ENCODE results near the gene THSD8. TPM values are rescaled to one million over a fixed set of nuclear protein-coding genes. Genes with fewer than 3 reads are reported as not detected.

THSD8 gene
- 8.6 TPM for polyA plus RNA-seq (2013, experiment 1 of 2; ENCODE audit: insufficient read length)
- polyA plus RNA-seq (2013, experiment 2 of 2; ENCODE audit: insufficient read length) = 11.2 TPM

DNA sequence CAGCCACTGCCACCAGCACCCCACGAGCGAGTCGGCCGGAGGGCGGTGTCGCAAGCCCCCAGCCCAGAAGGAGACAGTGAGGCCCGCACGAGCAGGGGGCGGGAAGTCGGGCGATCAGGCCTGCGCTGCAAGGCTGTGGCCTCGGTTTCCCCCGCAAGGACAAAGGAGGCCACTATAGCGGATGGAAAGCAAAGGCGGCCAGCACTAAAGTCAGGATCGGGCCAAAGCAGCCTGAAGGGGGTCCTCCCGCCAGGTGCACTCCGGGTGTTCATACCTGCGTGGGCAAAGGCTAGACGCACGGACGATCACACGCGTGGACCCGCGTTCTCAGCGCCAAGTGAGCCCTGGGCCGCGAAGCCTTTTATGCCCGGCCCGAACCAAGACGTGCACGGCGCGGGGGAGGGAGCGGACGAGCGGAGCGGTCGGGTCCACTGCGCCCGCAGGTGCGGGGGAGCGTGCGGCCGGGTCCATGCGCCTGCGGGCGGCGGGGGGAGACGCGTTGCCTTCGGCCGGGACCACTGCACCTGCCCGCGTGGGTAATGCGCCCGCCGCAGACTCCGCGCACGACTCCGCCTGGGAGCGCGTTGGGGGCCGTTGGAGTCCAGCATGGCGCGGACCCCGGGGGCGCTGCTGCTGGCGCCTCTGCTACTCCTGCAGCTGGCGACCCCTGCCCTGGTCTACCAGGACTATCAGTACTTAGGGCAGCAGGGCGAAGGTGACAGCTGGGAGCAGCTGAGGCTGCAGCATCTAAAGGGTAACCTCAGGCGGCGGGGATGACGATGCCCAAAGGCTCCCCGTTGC lies at the start of gene THSD8, which contains the start of gene PRDX2:
Gene THSD8 (plus strand): TSS at position 604 of the 801 bp plus-strand sequence. CDS start 3 bp downstream, at position 607.
Gene PRDX2 (minus strand): TSS at position 335 of the 801 bp plus-strand sequence. CDS start 539 bp downstream, outside the sequence.
- DNase-seq = peak; percentile 71

DNA sequence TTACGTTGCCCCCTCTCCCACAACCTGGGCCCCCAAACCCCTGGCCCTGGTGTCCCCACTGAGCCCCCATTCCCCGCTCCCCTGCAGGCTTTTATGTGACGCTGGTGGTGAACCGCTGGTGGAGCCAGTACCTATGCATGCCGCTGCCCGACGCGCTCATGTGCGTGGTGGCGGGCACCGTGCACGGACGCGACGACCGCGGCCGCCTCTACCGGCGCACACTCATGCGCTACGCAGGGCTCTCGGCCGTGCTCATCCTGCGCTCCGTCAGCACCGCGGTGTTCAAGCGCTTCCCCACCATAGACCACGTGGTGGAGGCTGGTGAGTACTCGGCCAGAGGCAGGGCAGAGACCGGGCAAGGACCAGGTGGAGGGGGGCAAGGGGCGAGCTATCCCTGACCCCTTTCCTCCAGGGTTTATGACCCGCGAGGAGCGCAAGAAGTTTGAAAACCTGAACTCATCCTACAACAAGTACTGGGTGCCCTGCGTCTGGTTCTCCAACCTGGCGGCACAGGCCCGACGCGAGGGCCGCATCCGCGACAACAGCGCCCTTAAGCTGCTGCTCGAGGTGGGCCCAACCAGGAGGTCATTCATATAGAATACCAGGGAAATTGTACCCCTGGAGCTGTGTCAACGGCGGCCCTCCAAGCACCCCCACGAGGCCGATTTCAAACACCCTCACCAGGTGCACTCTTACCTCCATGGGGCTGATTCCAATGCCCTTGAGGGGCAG lies 47.2 kb upstream of the THSD8 start:
- no peak for DNase-seq

DNA sequence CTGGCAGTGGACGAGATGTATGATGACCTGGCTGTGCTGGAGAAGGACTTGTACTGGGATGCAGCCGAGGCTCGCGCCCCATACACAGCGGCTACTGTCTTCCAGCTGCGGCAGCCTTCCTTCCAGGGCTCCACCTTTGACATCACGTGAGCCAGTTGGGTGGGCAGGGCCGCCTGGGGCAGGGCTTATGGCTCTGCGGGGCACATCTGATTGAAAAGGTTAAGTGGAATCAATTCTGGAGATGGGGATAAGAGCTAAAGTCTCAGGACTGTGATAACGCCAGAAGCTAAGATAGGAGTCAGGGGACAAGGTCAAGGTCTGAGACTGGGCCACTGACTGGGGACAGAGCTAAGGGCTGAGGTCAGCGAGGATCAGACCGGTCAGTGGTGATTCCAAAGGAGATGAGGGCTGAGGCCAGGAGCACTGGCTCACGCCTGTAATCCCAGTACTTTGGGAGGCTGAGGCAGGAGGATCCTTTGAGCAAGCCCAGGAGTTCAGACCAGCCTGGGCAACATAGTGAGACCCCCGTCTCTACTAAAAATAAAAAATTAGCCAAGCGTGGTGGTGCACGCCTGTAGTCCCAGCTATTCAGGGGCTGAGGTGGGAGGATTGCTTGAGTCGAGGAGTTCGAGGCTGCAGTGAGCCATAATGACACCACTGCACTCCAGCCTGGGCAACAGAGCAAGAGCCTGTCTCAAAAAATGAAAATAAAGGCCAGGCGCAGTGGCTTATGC lies 45.6 kb upstream of the THSD8 start:
- no peak for DNase-seq

DNA sequence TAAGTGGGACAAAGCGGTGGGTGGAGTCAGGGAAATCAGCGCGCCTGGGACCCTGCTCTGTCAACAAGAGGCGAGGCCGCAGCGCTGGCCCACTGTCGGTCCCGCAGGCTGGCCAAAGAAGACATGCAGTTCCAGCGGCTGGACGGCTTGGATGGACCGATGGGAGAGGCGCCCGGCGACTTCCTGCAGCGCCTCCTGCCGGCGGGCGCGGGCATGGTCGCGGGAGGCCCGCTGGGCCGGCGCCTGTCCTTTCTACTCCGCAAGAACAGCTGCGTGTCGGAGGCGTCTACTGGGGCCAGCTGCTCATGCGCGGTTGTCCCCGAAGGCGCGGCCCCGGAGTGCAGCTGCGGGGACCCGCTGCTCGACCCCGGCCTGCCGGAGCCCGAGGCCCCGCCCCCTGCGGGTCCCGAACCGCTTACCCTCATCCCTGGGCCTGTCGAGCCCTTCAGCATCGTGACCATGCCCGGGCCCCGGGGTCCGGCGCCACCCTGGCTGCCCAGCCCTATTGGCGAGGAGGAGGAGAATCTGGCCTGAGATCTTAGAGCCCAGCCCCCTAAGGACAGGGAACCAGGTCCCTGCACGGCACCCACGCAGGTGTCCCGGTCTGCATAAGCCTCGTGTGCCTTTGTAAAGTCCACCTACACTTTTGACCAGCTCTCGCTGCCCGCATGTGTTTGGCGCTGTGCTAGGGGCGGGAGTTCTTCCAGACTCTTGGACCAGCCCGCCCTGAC lies 44.2 kb upstream of the THSD8 start:
- peak; percentile 58 for DNase-seq

DNA sequence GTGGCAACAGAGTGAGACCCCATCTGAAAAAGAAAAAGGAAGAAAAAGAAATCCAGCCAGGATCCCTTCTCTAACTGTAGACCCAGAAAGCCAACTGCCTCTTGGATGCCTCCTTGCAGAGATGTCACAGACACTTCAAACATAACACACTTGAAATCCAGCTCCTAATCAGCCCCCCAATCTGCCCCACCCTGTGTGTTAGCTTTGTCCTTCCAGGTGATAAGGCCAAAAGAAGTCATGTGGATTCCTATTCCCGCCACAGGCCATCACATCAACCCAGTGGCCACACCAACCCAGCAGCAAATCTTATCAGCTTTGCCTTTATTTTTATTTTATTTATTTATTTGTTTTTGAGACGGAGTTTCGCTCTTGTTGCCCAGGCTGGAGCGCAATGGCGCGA lies 42.2 kb upstream of the THSD8 start:
- no peak for DNase-seq

DNA sequence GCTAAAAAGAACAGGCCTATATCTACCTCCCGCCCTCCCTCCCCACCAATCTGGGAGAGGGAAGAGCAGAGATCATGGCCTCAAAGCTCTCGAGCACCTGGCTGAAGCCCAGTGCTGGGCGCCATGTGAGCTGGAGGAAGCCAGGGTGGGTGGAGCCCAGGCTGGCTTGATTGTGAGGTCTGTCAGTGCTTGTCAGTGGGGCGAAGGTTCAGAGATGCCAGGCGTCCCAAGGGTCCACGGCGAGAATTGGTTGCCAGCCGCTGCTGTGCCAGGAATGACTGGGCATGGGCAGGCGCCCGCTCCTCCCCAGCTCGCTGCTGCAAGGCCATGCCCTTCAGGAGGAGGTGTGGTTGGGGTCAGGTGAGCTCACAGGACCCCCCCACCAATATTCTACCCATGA lies 38.8 kb upstream of the THSD8 start:
- no peak for DNase-seq

DNA sequence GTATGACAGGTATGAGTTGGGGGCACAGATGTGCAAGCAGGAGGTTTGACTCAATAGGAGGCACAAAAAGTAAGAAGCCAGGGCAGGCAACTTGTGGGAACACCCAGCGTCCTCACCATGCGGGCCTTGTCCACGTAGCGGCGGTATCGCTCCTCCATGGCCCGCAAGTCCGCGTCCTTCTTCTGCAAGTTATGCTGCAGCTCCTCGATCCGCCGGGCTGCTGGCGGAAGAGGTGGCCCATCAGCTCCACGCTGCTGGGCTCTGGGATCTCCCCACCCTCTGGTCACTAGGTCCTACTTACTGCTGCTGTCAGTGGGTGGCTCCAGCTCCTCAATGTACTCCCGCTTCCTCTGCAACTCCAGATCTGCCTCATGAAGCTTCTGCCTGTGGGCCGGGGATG lies 37.2 kb upstream of the THSD8 start:
- no peak for DNase-seq

DNA sequence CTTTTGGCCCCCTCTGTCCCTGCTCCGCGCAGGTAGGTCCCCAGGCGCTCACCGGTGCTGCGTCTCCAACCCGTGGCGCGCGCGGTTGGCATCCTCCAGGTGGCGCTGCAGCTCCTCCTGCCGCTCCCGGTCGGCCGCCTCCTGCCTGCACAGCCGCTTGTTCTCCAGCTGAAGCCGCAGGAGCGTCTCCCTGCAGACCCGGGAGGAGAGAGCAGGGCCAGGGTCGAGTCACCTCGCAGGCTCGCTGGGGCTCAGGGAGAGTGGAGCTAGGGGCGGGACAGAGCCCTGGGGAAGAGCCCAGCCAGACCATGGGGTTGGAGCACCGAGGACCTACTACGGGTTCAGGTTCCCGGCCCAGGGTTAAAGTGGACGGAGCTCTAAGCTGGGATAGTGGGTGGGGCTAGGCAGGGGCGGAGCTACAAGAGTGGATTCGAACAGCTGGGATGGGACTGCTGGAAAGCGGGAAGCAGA lies 35.8 kb upstream of the THSD8 start:
- peak; percentile 81 for DNase-seq

DNA sequence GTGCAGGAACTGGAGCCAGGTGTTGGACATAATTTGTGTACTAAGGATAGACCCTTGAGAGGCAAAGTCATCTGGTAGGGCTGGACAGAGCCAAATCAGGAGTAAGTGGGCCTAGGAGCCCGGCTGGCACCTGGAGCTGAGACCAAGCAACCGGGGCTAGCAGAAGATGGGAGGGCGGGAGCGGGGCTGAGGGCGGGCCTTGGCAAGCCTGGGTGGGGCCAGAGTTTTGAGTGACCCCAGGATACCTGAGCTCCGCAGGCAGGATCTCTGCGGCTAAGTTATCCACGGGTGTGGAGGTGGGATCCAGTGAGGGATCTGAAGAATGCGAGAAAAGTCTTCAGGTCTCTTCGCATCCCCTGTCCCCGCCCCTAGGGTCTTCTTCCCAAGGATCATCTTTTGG lies 34.7 kb upstream of the THSD8 start:
- no peak for DNase-seq

DNA sequence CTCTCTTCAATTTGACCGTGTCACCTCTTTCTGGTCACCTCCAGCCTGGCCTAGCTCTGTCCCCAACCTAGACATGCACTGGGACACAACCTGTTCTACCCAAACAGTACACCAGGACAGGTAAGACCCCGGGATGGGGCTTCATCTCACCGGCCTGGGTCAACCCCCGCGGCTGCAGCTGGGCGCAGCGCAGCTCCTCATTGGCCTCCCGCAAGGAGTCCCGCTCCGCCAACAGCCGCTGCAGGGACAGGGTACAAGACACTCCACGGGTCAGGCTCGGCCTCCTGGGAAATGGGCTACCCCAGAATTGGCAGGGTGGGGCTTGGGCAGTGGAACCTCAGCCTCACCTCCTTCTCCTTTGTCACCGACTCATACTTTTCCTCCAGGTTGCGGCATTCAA lies 34.2 kb upstream of the THSD8 start:
- DNase-seq = no peak

DNA sequence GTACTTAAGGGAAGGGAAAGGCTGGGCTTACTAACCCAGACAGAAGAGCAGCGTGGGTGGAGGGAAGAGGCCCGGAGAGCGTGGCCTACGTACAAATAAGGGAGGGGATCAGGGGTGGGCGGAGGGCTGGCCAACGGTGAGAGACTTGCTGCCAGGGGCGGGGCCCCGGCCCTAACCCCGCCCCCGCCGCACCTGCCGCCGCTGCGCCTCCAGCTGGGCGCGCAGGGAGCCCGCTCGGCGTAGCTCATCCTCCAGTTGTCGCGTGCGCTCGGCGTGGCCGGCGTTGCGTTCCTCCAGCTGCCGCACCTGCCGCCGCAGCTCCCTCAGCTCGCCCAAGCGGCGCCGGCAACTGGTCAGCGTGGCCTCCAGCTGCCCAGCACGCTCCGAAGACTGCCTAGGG lies 32.2 kb upstream of the THSD8 start:
- no peak for DNase-seq

DNA sequence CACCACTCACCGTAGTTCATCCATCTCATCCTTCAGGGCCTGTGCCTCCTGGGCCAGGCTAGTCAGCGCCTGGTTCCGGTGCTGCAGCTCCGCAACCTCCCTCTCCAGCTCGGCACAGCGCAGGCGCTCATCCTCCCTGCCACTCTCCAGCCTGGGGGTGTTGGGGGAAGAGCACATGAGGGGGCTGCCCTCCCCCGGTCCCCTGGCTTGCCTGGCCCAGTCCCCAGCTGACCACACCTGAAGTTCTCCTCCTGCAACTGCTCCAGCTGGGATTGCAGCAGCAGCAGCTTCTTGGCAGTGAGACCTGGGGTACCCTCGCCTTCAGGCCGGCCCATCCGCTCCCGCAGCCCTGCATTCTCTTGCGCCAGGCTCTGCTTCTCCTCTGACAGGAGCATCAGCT lies 30.9 kb upstream of the THSD8 start:
- no peak for DNase-seq

DNA sequence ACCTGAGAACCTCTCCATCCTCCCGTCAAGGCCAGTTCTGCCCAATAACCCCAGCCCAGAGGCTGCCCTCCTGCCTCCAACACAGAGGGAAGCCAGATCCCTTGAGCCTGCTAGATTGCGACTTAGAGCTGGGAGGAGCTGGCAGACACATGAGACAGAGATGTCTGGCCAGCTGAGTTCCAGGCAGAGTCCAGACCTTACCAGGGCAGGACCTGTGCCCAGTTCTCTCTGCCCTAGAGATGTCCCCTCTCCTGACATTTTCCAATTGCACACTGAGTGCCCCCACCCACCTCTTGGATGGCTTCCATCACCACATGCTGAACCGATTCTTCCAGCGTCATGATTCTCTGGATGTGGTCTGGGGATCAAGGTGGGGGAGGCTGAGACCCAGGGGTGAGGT lies 29.5 kb upstream of the THSD8 start:
- DNase-seq = no peak

DNA sequence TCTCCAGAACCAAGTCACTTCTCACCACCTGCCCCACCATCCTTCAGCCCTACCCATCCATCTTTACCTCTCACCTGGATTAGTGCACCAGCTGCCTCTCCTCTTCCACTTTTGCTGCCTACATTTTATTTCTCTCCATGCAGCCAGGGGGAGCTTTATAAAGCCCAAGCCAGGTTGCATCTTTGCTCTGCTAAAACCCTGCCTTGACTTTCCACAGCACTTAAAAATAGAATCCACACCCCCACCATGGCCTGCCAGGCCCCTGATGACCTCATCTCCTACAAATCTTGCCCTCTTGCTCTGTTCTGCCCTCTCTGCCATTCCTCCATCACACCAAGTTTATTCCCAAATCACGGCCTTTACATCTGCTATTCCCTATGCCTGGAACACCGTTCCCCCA lies 28.3 kb upstream of the THSD8 start:
- peak; percentile 33 for DNase-seq

DNA sequence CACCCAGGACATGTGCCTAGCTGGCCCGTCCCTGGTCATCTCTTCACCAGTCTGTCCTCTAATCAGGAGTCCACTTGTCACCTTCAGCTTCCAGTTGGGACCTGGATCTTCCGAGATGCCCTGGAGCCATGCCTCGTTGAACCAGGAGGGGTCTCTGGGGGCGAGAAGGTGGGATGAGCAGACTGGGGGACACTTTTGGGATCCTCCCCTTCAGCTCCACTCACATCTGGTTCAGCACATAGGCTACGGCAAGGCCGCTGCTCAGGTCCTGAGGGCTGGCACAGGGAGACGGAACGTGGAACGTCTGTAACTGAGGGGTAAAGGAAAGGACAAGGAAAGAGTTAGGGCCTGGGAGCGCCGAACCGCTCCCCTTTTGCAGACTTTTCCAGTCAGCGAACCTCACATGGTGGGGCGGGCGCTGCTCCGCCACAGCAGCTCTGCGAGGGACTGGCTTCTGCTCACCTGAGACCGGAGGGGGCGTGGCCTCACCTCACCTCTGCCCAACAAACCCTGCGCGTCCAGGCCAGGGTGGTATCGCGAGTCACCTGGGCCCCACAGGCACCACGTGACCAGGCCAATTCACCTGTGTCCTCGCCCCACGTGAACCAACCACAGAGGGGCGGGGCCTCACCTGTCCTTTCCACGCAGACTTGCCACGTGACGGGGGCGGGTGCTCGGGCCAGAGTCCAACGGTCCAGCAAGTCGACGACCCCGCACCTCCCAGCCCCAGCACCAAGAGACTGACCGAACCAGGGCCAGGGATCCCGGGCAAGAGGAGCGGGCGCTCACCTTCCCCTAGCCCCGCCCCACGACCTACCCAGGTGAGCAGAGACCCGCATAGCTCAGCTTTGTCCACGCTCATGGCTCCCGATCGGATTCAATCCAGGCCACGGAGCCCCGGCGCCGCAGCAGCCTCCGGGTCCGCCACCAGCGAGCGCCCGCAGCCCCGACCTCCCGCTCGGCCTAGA lies 27.0 kb upstream of the THSD8 start, which contains the start of gene HOOK2:
Gene HOOK2 (minus strand): TSS at position 965 of the 968 bp plus-strand sequence. CDS start 103 bp downstream, at position 862.
- no peak for DNase-seq

DNA sequence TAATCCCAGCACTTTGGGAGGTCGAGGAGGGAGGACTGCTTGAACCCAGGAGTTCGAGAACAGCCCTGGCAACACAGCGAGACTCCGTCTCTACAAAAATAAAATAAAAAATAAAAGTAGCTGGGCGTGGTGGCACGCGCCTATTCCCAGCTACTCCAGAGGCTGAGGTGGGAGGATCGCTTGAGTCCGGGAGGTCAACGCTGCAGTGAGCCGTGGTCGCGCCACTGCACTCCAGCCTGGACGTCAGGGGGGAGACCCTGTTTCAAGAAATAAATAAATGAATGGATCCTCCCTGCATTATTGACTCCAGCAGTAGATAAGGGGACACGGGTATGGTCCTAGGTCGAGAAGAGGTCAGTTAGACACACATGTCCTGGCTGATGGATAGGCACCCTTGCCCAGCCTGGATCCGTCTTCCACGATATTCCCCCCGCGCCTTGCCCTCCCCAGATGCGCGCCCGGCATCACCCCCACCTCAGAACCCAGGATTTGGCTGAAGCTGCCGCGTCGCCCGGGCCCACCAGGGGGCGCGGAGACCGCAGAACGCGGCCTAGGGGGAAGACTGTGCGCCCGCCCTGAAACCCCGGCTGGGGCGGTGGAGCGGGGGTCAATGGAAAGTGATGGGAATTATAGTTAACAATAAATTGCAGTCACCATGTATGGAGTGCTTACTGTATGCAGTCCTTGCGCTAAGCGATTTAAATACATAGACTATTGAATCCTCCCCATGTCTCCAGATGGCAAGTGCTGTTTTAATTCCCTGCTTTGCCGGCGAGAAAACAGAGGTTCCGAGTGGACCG lies 24.5 kb upstream of the THSD8 start:
- peak; percentile 78 for DNase-seq

DNA sequence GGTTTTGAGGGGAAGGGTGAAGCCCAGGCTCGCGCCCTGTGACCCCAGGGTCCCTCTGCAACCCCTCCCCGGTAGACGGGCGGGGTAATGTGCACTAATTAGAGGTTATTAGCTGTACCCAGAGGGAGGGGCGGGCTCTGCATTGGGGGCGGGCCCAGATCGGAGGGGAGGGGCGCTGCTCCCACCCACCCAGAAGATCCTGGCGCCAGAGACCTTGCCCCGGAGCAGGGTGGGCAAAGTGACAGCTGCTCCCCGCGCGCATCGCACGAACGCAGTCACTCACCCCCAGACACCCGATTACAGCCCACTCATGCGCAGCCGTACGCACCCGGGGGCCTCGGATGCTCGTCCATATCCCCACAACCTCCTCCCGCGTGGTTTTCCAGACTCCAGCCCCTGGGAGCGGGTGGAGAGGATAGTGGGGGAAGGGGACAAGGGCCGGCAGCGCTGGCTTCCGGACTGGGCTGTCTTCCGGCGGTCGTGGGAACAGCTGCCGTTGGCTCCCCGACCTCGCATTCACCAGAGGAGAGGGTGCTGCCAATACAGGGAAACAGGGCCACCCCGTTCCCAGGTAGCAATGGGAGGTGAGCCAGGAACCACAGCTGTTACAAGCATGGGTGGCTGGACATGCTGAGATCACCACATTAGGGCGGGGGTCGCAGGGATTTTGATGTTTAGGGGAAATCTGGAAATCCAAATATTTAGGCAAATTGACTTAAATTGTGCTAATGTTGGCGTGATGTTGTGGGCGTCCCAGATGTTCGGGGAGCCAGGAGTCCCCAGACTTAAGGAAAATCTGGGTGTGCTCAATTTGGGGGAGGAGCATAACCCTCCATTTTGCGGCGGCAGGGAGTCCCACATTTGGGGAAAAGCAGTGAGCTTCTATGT lies 23.6 kb upstream of the THSD8 start:
- peak; percentile 83 for DNase-seq

DNA sequence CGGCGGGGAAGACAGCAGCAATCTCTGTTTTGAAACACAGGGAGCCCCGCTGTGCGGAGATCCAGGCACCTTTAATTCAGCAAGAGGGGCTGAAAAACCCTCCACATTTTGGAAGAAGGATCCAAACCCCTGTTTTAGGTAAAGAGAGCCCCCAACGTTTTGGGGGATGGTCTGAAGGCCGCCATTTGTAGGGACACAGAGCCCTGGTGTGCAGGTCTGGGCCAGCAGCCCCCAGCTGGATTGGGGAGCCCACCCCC lies 23.0 kb upstream of the THSD8 start:
- DNase-seq = no peak
